Lung microvascular endothelial cell (primary cell): Measurements from ENCODE around the gene CLEC10A. TPM values are rescaled to one million over a fixed set of nuclear protein-coding genes. Genes with fewer than 3 reads are reported as not detected.
A peak's percentile ranks its signal among the peaks of the same experiment; 100 is the strongest.

Experiments used
- DNase-seq, 2 donors: peaks; one replicate each; pipeline versions ENCODE4 v3.0.0 to v3.0.0-alpha.2; 2010; ENCODE audit warnings: low read depth in 2 of 2
- total RNA-seq: library from RNA; depleted of rRNA; stranded (reverse); fragments of >200 nt; gene quantifications from 2 replicates; pipeline ENCODE4 v1.2.1, GENCODE V29; 2014

CLEC10A gene
- total RNA-seq, 1 donor from 2014 or later, result 0.99 TPM

DNA sequence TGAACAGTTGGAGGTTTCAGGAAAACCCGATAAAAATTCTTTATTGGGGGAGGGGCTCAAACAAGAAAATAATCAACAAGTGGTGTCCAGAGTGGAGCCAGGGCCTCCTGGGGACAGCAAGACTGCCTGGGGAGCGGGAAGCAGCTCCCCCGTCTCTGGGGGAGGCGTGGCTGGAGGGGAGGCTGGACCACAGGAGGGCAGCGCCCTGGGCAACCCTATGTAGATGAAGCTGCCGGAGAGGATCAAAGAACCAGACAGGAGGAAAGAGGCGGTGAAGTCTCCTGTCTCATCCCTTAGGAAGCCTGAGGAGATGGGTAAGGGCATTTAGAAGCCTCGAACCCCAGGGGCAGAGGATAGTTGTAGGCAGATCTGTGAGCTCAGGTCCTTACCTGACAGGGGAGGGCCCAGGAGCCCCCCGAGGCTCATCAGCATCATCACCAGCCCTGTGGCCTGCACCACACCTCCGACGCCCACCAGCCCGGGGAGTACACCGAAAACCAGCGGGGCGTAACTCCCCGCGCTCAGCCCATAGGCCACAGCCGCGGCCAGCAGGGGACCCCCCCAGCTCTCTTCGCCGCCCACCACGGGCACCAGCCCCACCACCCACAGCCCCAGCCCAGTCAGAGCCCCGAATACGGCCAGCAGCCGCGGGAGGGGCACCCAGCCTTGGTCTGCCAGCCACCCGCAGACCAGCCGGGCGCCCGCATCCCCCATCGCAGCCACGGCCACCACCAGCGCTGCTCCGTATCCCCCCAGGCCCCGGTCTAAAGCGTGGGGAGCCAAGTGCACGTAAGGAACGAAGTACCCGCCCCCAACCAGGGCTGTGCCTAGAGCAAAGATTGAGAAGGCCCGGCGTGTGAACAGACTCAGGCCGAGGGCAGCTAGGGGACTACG is 38.2 kb downstream of the CLEC10A start:
- no peak for DNase-seq

DNA sequence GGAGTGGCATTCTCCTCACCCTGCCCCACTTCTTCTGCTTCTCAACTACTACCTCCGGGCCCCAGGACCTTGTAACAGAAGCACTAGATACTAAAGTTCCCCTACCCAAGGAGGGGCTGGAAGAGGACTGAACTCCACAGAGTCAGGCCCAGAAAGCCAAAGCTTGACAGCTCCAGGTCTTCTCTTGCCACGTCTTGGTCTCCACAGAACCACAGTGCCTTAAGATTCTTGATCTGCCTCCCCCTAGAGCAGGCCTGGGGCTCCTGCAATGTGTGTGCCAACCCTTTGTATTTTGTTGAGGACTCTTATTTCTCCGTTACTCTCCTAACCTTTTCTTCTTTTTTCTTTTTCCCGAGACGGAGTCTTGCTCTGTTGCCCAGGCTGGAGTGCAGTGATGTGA is 40.2 kb downstream of the CLEC10A start:
- DNase-seq, result no peak

DNA sequence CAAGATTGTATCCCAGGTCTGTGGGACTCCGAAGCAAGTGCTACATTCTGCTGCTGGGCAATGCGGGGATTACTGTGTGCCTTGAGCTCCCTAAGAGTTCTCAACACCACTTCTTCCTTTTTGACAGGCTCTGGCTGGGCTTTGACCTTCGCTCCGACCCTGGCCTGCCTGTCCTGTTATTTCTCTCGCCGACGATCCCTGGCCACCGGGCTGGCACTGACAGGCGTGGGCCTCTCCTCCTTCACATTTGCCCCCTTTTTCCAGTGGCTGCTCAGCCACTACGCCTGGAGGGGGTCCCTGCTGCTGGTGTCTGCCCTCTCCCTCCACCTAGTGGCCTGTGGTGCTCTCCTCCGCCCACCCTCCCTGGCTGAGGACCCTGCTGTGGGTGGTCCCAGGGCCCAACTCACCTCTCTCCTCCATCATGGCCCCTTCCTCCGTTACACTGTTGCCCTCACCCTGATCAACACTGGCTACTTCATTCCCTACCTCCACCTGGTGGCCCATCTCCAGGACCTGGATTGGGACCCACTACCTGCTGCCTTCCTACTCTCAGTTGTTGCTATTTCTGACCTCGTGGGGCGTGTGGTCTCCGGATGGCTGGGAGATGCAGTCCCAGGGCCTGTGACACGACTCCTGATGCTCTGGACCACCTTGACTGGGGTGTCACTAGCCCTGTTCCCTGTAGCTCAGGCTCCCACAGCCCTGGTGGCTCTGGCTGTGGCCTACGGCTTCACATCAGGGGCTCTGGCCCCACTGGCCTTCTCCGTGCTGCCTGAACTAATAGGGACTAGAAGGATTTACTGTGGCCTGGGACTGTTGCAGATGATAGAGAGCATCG is 41.8 kb downstream of the CLEC10A start:
- no peak for DNase-seq

DNA sequence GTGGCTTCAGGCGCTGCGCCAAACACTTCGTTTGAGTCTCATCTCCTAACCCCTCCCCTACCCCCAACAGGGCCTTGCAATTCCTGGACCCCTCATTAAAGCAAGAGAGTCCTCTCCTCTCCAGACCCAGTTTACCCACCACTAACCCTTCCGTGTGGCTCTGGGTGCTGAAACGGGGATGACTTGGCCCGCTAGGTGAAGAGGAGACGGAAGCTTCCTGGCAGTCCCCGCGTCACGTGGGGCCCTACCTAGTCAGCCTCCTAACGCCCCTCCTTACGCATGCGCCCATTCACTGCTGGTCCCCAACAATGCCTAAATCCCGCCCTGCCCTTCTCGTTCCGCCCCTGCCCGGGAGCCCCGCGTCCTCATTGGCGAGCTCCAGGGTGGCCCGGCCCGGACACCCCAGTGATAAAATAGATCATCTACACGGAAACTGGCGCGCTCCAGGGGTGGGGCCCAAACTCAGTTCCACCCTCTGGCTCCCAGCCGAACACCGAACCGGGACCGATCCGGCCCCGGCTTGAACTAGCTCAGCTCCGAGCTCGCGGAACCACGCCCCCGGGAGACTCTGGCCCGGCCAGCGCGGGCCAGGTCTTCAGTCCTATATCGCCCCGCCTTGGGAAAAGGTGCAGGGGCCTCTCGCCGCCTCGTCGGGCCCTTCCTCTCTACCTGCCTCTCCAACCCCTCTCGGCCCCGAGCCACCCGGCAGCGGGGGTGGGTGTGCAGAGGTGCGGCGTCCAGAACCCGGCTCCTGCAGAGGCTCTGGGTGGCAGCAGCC is 44.3 kb downstream of the CLEC10A start, which contains the start of gene SLC16A13:
Gene SLC16A13 (plus strand): TSS at position 425 of the 778 bp plus-strand sequence. CDS start 368 bp downstream, outside the sequence.
- DNase-seq, result peak; percentile 97 to 98

DNA sequence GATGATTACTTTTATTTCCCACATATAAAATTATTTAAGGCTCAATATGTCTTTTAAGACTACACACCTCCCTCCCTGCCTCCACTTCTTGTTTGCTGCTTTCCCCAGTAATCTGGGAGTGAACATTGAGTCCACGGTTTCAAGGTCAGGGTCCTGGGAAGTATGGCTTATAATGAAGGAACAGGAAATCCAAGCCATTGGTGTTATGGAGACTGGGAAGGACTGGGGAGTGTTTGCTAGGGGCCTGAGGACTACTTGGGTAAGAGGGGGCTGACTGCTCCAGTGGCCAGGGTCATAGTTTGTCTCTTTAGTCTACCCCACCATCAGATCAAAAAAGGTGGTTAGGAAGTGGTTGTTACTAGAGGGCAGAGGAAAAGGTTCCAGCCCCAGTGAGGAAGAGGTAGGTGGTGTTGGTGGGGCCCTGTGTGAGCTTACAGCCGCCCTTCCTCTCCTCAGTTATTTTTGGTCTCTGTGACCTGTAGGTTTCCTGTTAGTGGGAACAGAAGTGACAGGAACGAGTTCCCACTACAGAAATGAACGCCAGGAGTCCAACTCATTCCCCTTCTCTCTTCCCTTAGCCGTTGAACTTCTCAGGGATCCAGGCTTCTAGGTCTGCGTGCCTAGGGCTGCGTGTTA is 45.0 kb downstream of the CLEC10A start:
- DNase-seq, result peak; percentile 67

DNA sequence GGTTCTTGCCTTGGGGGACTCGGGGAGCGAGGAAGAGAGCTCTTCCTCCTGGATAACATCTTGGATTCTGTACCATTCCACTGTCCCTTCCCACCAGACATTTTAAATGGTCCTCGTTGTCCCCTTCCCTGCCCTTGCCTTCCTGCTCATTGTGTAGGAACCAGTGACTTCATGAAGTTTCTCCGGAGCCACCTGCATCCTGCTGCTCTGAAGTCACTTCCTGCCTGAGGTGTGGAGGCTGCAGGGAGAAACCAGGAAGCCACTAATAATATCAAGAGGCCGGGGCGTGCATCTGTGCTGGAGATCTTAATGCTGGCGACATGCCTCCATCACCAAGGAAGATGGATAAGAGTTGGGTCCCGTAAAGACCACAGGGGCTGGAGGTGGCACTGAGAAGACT is 50.4 kb downstream of the CLEC10A start:
- peak; percentile 87 to 96 for DNase-seq

DNA sequence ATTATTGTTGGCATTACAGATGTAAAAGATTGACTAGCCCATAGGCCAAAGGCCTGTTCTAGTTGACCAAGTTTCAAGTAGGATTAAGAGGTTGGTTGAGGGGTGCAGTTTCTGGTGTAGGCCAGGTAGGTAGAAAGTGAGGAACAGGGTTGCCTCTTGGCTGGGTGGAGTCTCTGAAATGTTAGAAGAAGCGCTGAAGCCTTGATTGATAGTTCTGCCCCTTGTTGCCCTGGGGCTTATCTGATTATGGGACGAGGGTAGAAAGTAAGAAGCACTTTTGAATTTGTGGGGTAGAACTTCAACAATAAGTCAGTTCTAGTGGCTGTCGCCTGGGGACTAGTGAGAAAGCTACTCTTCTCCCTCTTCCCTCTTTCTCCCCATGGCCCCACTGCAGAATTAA is 51.0 kb downstream of the CLEC10A start:
- no peak for DNase-seq

DNA sequence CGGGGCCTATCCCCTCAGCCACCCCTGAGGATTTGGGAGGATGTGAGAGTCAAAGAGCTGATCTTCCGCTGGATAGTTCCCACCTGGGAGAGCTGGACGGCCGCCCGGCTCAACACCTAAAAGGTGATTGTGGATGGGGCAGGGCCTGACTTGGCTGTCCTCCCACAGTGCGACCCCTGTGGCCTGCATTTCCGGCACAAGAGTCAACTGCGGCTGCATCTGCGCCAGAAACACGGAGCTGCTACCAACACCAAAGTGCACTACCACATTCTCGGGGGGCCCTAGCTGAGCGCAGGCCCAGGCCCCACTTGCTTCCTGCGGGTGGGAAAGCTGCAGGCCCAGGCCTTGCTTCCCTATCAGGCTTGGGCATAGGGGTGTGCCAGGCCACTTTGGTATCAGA is 52.7 kb downstream of the CLEC10A start:
- peak; percentile 33 to 55 for DNase-seq

DNA sequence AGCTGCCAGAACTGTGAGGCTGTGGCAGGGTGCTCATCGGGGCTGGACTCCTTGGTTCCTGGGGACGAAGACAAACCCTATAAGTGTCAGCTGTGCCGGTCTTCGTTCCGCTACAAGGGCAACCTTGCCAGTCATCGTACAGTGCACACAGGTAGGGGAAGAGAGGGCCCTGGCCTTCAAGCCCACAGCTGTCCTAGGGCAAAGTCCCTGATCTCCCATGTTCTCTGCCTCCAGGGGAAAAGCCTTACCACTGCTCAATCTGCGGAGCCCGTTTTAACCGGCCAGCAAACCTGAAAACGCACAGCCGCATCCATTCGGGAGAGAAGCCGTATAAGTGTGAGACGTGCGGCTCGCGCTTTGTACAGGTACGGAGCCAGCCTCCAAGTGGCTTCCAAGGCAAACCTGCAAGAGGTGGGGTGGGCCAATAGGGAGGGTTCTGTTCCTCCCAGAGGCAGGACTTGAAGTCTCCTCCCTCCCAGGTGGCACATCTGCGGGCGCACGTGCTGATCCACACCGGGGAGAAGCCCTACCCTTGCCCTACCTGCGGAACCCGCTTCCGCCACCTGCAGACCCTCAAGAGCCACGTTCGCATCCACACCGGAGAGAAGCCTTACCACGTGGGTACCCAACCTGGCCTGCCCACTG is 53.5 kb downstream of the CLEC10A start:
- no peak for DNase-seq

DNA sequence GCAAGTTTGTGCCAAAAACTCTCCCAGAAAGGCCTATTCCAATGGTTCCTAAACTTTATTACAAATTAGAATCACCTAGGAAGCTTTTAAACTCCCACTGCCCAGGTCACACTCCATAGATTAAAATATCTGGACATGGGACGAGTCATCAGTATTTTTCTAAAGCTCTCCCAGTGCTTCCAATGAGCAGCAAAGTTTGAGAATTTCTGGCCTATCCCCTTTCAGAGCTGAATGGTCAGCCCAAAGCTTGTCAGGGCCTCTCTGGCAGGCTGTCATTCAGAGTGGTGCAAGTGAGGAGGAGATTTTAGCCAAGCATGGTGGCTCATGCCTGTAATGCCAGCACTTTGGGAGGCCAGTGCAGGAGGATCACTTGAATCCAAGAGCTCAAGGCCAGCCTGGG is 54.8 kb downstream of the CLEC10A start:
- DNase-seq, result no peak

Other genes starting within 250 kb of the CLEC10A start
- not detected in 2 replicates for gene TEKT1, start 248.5 kb downstream of the CLEC10A start, total RNA-seq
- not detected in 2 replicates for gene ALOX12, start 84.2 kb downstream of the CLEC10A start, total RNA-seq
- gene RNASEK, start 67.6 kb downstream of the CLEC10A start, total RNA-seq, result 34.2 and 60.7 TPM in 2 replicates
- gene BCL6B, start 57.2 kb downstream of the CLEC10A start, total RNA-seq, result 54.5 and 59.9 TPM in 2 replicates
- 1.3 and 2.4 TPM in 2 replicates for gene SLC16A13, start 44.2 kb downstream of the CLEC10A start, total RNA-seq
- gene SLC16A11, start 36.2 kb downstream of the CLEC10A start, total RNA-seq, result 0.22 and 1.2 TPM in 2 replicates
- not detected in 2 replicates for gene ASGR2, start 34.6 kb upstream of the CLEC10A start, total RNA-seq
- 14.4 and 28.8 TPM in 2 replicates for gene ASGR1, start 99.1 kb upstream of the CLEC10A start, total RNA-seq
- 5.4 and 9.1 TPM in 2 replicates for gene DLG4, start 139.6 kb upstream of the CLEC10A start, total RNA-seq
- gene ACADVL, start 139.7 kb upstream of the CLEC10A start, total RNA-seq, result 205 and 242 TPM in 2 replicates
- gene DVL2, start 154.3 kb upstream of the CLEC10A start, total RNA-seq, result 25.1 and 31.9 TPM in 2 replicates
- gene PHF23, start 159.2 kb upstream of the CLEC10A start, total RNA-seq, result 30.9 and 38.5 TPM in 2 replicates
- gene GABARAP, start 162.2 kb upstream of the CLEC10A start, total RNA-seq, result 124 and 130 TPM in 2 replicates
- gene CTDNEP1, start 171.5 kb upstream of the CLEC10A start, total RNA-seq, result 22.4 and 25.2 TPM in 2 replicates
- 26.6 and 32.7 TPM in 2 replicates for gene ELP5, start 172.0 kb upstream of the CLEC10A start, total RNA-seq
- 0.99 and 7.0 TPM in 2 replicates for gene CLDN7, start 182.2 kb upstream of the CLEC10A start, total RNA-seq
- gene SLC2A4, start 201.5 kb upstream of the CLEC10A start, total RNA-seq, result 0.22 and 0.60 TPM in 2 replicates
- gene YBX2, start 214.4 kb upstream of the CLEC10A start, total RNA-seq, result under 0.01 TPM in 2 replicates
- 385 and 487 TPM in 2 replicates for gene EIF5A, start 227.4 kb upstream of the CLEC10A start, total RNA-seq
- 22.9 and 33.5 TPM in 2 replicates for gene GPS2, start 235.1 kb upstream of the CLEC10A start, total RNA-seq
- gene NEURL4, start 249.1 kb upstream of the CLEC10A start, total RNA-seq, result 7.4 and 13.1 TPM in 2 replicates